ENCODE results near the gene NDRG4. TPM values are rescaled to one million over a fixed set of nuclear protein-coding genes. Genes with fewer than 3 reads are reported as not detected.

The NDRG4 gene
- polyA plus RNA-seq, 1 of the 3 experiments (the other 2 are of a cell fraction): 52.0 TPM

- H4K20me1 ChIP-seq (ENCODE audit: insufficient read depth): no peaks in the 10 kb centered on the region
- no peak overlapping the region for H3K9ac ChIP-seq
- TF ChIP-seq FOXJ3 (CRISPR knock-in tag; IDR thresholded peaks at IDR 0.05) (no peak), RFX5 (IDR thresholded peaks at IDR 0.05; ENCODE audit: low read length) (no peak), RAD21 (IDR thresholded peaks at IDR 0.05; ENCODE audit: low read length) (no peak)
- DNase-seq: peak; percentile 54
- H2AFZ ChIP-seq (ENCODE audit: low read depth): no peak overlapping the region
- no peaks in the 10 kb centered on the region for H3K9me2 ChIP-seq
- H3K4me3 ChIP-seq (ENCODE audit: low read depth in 2 of 2, low read length in 1 of 2): no peak overlapping the region
- H3K79me2 ChIP-seq (ENCODE audit: insufficient read depth): no peaks in the 10 kb centered on the region
- H3K4me1 ChIP-seq (ENCODE audit: control insufficient read depth in 1 of 2, insufficient read depth in 2 of 2, low read depth in 1 of 2, low read length in 1 of 2): peaks cover 0 to 17% of the 10 kb centered on the region in 2 experiments; a peak in 1 of 4 replicates
- H3K27ac ChIP-seq (ENCODE audit: low read depth in 2 of 2, low read length in 1 of 2): no peak overlapping the region
- no peaks in the 10 kb centered on the region for H3K36me3 ChIP-seq (replicated peaks in 1 of 2; ENCODE audit: control insufficient read depth in 1 of 2, insufficient read depth in 2 of 2, low read length in 1 of 2)
- H3K27me3 ChIP-seq (ENCODE audit: insufficient read depth): no peaks in the 10 kb centered on the region
- no peaks in the 10 kb centered on the region for H3K9me3 ChIP-seq
- ChIA-PET CTCF (interaction anchor here (0.6 to 13.4 kb wide), 6 partner anchors 9 to 485 kb away, joined by 3 to 542 read pairs (median 4); partner anchors contain the start of gene ZNF319), POLR2A (no interaction called here)
- H3F3A ChIP-seq (replicated peaks; ENCODE audit: insufficient read depth): no peaks in the 10 kb centered on the region
- 74% methylated on average over 11 of the region's 11 CpGs for WGBS (ENCODE audit: low lambda C conversion rate)
- no peak overlapping the region for H3K4me2 ChIP-seq
These were observed 14.6 kb upstream of the NDRG4 start for GRCh38 chr16:58485184-58485887.

GRCh38 chr16:58487566-58488351 lies 12.2 kb upstream of the NDRG4 start:
- Histone ChIP-seq H3K36me3 (replicated peaks in 1 of 2; ENCODE audit: control insufficient read depth in 1 of 2, insufficient read depth in 2 of 2, low read length in 1 of 2) (no peaks in the 10 kb centered on the region), H3K27ac (ENCODE audit: low read depth in 2 of 2, low read length in 1 of 2) (no peak overlapping the region), H4K20me1 (ENCODE audit: insufficient read depth) (no peaks in the 10 kb centered on the region), H3K4me1 (ENCODE audit: control insufficient read depth in 1 of 2, insufficient read depth in 2 of 2, low read depth in 1 of 2, low read length in 1 of 2) (peaks cover 0 to 18% of the 10 kb centered on the region in 2 experiments; a peak in 1 of 4 replicates), H3K79me2 (ENCODE audit: insufficient read depth) (no peaks in the 10 kb centered on the region), H3K4me3 (ENCODE audit: low read depth in 2 of 2, low read length in 1 of 2) (no peak overlapping the region), H3K9ac (no peak overlapping the region), H3K4me2 (no peak overlapping the region), H3F3A (replicated peaks; ENCODE audit: insufficient read depth) (no peaks in the 10 kb centered on the region), H3K9me3 (no peaks in the 10 kb centered on the region), H3K27me3 (ENCODE audit: insufficient read depth) (no peaks in the 10 kb centered on the region), H2AFZ (ENCODE audit: low read depth) (no peak overlapping the region), H3K9me2 (no peaks in the 10 kb centered on the region)
- ChIA-PET CTCF (interaction anchor here (0.5 to 13.4 kb wide), 45 partner anchors 9 to 486 kb away, joined by 3 to 542 read pairs (median 4); partner anchors contain the start of genes GINS3, NDRG4 and USB1), POLR2A (interaction anchor here (0.6 to 1.9 kb wide), 4 partner anchors 13 to 151 kb away, joined by 3 to 9 read pairs (median 4); partner anchors contain the start of gene NDRG4)
- peak; percentile 92 for DNase-seq
- 28% methylated on average over 37 of the region's 43 CpGs for WGBS (ENCODE audit: low lambda C conversion rate)
- TF ChIP-seq GATA2 (CRISPR knock-in tag; IDR thresholded peaks at IDR 0.05): no peak
- TF ChIP-seq REST (IDR thresholded peaks at IDR 0.05; ENCODE audit: low read depth, low read length): no peak
- TF ChIP-seq JUND (IDR thresholded peaks at IDR 0.05): no peak
- no peak for TF ChIP-seq GABPA (IDR thresholded peaks at IDR 0.05; ENCODE audit: low read depth)
- no peak for TF ChIP-seq EP300 (IDR thresholded peaks at IDR 0.05; ENCODE audit: borderline replicate concordance in 1 of 2, low read depth in 1 of 2, low read length in 1 of 2)
- TF ChIP-seq IRF3 (IDR thresholded peaks at IDR 0.05; ENCODE audit: low read depth, low read length): no peak
- TF ChIP-seq MXI1 (IDR thresholded peaks at IDR 0.05; ENCODE audit: low read depth, low read length): 0 out of 2 replicates have a peak, but pooled peaks have one; percentile 24
- TF ChIP-seq RXRA (IDR thresholded peaks at IDR 0.05; ENCODE audit: borderline replicate concordance, low read depth): no peak
- peak; percentile 100 for TF ChIP-seq SMC3 (IDR thresholded peaks at IDR 0.05; ENCODE audit: low read depth, low read length)
- no peak for TF ChIP-seq SIN3A (IDR thresholded peaks at IDR 0.05; ENCODE audit: borderline replicate concordance, low read depth, low read length)
- TF ChIP-seq ZBTB33 (IDR thresholded peaks at IDR 0.05; ENCODE audit: borderline replicate concordance, low read depth): no peak
- TF ChIP-seq CHD2 (IDR thresholded peaks at IDR 0.05; ENCODE audit: low read length, partially characterized antibody): no peak
- TF ChIP-seq MAX (IDR thresholded peaks at IDR 0.05; ENCODE audit: low read depth): peak; percentile 73; the same call in 1 of the 2 replicates

All from SK-N-SH (cell line).